IMR-90 (cell line): ENCODE data around the gene PCDHGB3. TPM values are rescaled to one million over a fixed set of nuclear protein-coding genes. Genes with fewer than 3 reads are reported as not detected.

Experiments used
- ATAC-seq: fragments of 200-7000 bp; cut with Tn5 transposase; 2 replicates; pipeline ENCODE4 v1.9.1; 2020; ENCODE audit warnings: low read depth, mild to moderate bottlenecking, moderate library complexity
- BruUV-seq: library from RNA; stranded (reverse); fragments of 400-500 nt; replicated peaks from 2 replicates; lab custom pipeline; 2021; lab: Mats Ljungman, UMichigan
- CTCF ChIA-PET: fragments of 300-600 bp; formaldehyde crosslinking; extraction: SDS; loops from one replicate; lab custom pipeline; 2021; ENCODE audit warnings: antibody characterized with exemption; lab: Yijun Ruan, JAX
- POLR2A ChIA-PET: fragments of 300-600 bp; sonication (Branson Sonifier 250); formaldehyde crosslinking; loops from one replicate; lab custom pipeline; 2022; ENCODE audit warnings: antibody characterized with exemption; ENCODE audit not compliant: unreplicated experiment; lab: Charles Lee
- DNase-seq: peaks from one replicate; pipeline ENCODE4 v3.0.0; 2013
- H2AFZ ChIP-seq: replicated peaks from 2 replicates; pipeline ENCODE3; 2013; ENCODE audit warnings: low read length, mild to moderate bottlenecking; ENCODE audit not compliant: poor library complexity
- H2AK5ac ChIP-seq: 2 replicates; pipeline ENCODE4 v1.6.1; 2013; ENCODE audit warnings: low read depth, low read length, inconsistent platforms
- H2AK9ac ChIP-seq: replicated peaks from 2 replicates; pipeline ENCODE3; 2013; ENCODE audit warnings: mild to moderate bottlenecking, low read depth, low read length, moderate library complexity; ENCODE audit not compliant: poor library complexity
- H2BK120ac ChIP-seq: 2 replicates; pipeline ENCODE4 v1.6.1; 2013; ENCODE audit warnings: low read depth, low read length, inconsistent platforms
- H2BK15ac ChIP-seq: 3 replicates; pipeline ENCODE4 v1.6.1; 2013; ENCODE audit warnings: low read depth, low read length, inconsistent platforms
- H2BK20ac ChIP-seq: 2 replicates; pipeline ENCODE4 v1.6.1; 2013; ENCODE audit warnings: low read depth, mild to moderate bottlenecking, inconsistent platforms, low read length, moderate library complexity
- H2BK5ac ChIP-seq: 2 replicates; pipeline ENCODE4 v1.6.1; 2013; ENCODE audit warnings: mild to moderate bottlenecking, low read depth, low read length, inconsistent platforms; ENCODE audit not compliant: poor library complexity, severe bottlenecking
- H3K14ac ChIP-seq: replicated peaks from 2 replicates; pipeline ENCODE4 v1.6.1; 2013; ENCODE audit warnings: low read depth, low read length, inconsistent platforms
- H3K18ac ChIP-seq: 2 replicates; pipeline ENCODE4 v1.6.1; 2013; ENCODE audit warnings: low read depth, low read length, control low read depth
- H3K23ac ChIP-seq: 2 replicates; pipeline ENCODE4 v1.6.1; 2013; ENCODE audit warnings: low read depth, low read length, inconsistent platforms
- H3K27ac ChIP-seq: 2 replicates; pipeline ENCODE4 v1.5.1; 2013; ENCODE audit warnings: mild to moderate bottlenecking, control low read depth, low read length; ENCODE audit not compliant: insufficient read depth
- H3K27me3 ChIP-seq: 2 replicates; pipeline ENCODE4 v1.6.1; 2013; ENCODE audit warnings: low read length; ENCODE audit not compliant: control insufficient read depth, insufficient read depth
- H3K36me3 ChIP-seq: 2 replicates; pipeline ENCODE4 v1.6.1; 2013; ENCODE audit warnings: low read length, mixed read lengths; ENCODE audit not compliant: control insufficient read depth, insufficient read depth
- H3K4ac ChIP-seq: 2 replicates; pipeline ENCODE4 v1.6.1; 2013; ENCODE audit warnings: low read depth, low read length, inconsistent platforms
- H3K4me1 ChIP-seq: 2 replicates; pipeline ENCODE4 v1.6.1; 2013; ENCODE audit warnings: low read length, mixed read lengths; ENCODE audit not compliant: control insufficient read depth, insufficient read depth
- H3K4me2 ChIP-seq: 2 replicates; pipeline ENCODE4 v1.6.1; 2013; ENCODE audit warnings: low read depth, mild to moderate bottlenecking, control low read depth, low read length, moderate library complexity
- H3K4me3 ChIP-seq: 2 replicates; pipeline ENCODE4 v1.5.1; 2013; ENCODE audit warnings: low read depth, mild to moderate bottlenecking, control low read depth, low read length, moderate library complexity; ENCODE audit not compliant: insufficient read depth
- H3K56ac ChIP-seq: 2 replicates; pipeline ENCODE4 v1.6.1; 2013; ENCODE audit warnings: low read length, inconsistent platforms; ENCODE audit not compliant: insufficient read depth; ENCODE audit errors: extremely low read depth
- H3K79me1 ChIP-seq, 2 experiments: 2 replicates each; pipeline ENCODE4 v1.6.1; 2013; ENCODE audit warnings: low read length in 2 of 2, inconsistent platforms in 1 of 2, low read depth in 1 of 2
- H3K9ac ChIP-seq: 2 replicates; pipeline ENCODE4 v1.6.1; 2013; ENCODE audit warnings: low read depth, low read length, control low read depth
- H3K9me1 ChIP-seq: 2 replicates; pipeline ENCODE4 v1.6.1; 2013; ENCODE audit warnings: low read length, inconsistent platforms; ENCODE audit not compliant: insufficient read depth
- H3K9me3 ChIP-seq: 2 replicates; pipeline ENCODE4 v1.6.1; 2013; ENCODE audit warnings: low read length; ENCODE audit not compliant: control insufficient read depth, insufficient read depth
- H4K20me1 ChIP-seq: 2 replicates; pipeline ENCODE4 v1.6.1; 2013; ENCODE audit warnings: low read length, inconsistent platforms; ENCODE audit not compliant: insufficient read depth
- H4K5ac ChIP-seq: 2 replicates; pipeline ENCODE4 v1.6.1; 2013; ENCODE audit warnings: mild to moderate bottlenecking, low read depth, low read length, control low read depth
- H4K8ac ChIP-seq, 2 experiments: 2 replicates each; pipeline ENCODE4 v1.6.1; 2013; ENCODE audit warnings: low read depth in 2 of 2, low read length in 2 of 2, control low read depth in 1 of 2, inconsistent platforms in 1 of 2
- H4K91ac ChIP-seq: 2 replicates; pipeline ENCODE4 v1.6.1; 2013; ENCODE audit warnings: low read depth, low read length, inconsistent platforms; ENCODE audit not compliant: insufficient read depth
- CEBPB ChIP-seq: IDR thresholded peaks from 2 replicates; pipeline ENCODE4 v1.6.1; 2012; ENCODE audit warnings: low read depth, low read length, improper control_type of control experiment
- NFE2L2 ChIP-seq: fragments of 150-350 bp; IDR thresholded peaks from 2 replicates; pipeline ENCODE4 v1.6.1; 2016; ENCODE audit warnings: low read depth, mild to moderate bottlenecking, low read length
- WGBS, 2 experiments: methylation state at CpG; one replicate each; pipeline versions ENCODE4 v1.1.5 to v1.1.7; 2013; ENCODE audit warnings: missing lambda C conversion rate in 2 of 2; ENCODE audit not compliant: insufficient read length in 1 of 2; ENCODE audit errors: extremely low coverage in 2 of 2; 5-methylcytosine and 5-hydroxymethylcytosine counted together
- dilution Hi-C: fragments of 300-500 bp; cut with HindIII; formaldehyde crosslinking; loops from one replicate; pipeline ENCODE4 v1.14.3; 2018; ENCODE audit warnings: low sequenced_read_pairs; ENCODE audit not compliant: unreplicated experiment
- in situ Hi-C: fragments of 300-500 bp; cut with MboI; formaldehyde crosslinking; loops from 3 replicates; pipeline ENCODE4 v1.14.3; 2019; ENCODE audit warnings: low sequenced_read_pairs, inconsistent platforms, mixed read lengths
- intact Hi-C: fragments of 100-400 bp; cut with micrococcal nuclease; formaldehyde crosslinking; loops from 2 replicates; pipeline ENCODE4 v1.10.0; 2022
- polyA plus RNA-seq, 3 experiments: library from polyadenylated mRNA; depleted of rRNA; stranded (reverse); fragments of >200 nt; gene quantifications; 2 replicates each; pipeline ENCODE4 v1.2.3, GENCODE V29; 2012; ENCODE audit warnings: low replicate concordance in 1 of 3
- total RNA-seq: library from RNA; depleted of rRNA; stranded (reverse); fragments of >200 nt; gene quantifications from 2 replicates; pipeline ENCODE4 v1.2.3, GENCODE V29; 2012

The PCDHGB3 gene
- total and polyA plus RNA-seq, 2 of the 4 experiments (the other 2 are of a cell fraction) = 3.4 to 5.9 TPM

- peaks cover 1% of the 10 kb centered on the region; the same call in 1 of the 2 replicates for H3K4me1 ChIP-seq
- H2BK15ac ChIP-seq = no peak overlapping the region
- ATAC-seq (no peak), DNase-seq (no peak)
- no peak overlapping the region for H2BK120ac ChIP-seq
- no peak overlapping the region for H2BK5ac ChIP-seq
- TF ChIP-seq NFE2L2 (no peak), CEBPB (peak; percentile 95)
- H3K23ac ChIP-seq = no peak overlapping the region
- H4K8ac ChIP-seq = no peak overlapping the region
- no peak overlapping the region for H2AK9ac ChIP-seq
- no TSS peak for BruUV-seq
- H3K9me1 ChIP-seq = no peaks in the 10 kb centered on the region
- peak overlapping the region; percentile 9; the same call in 1 of the 2 replicates for H3K4me2 ChIP-seq
- H2BK20ac ChIP-seq = no peak overlapping the region
- no peak overlapping the region for H3K18ac ChIP-seq
- H3K9ac ChIP-seq = no peak overlapping the region
- no peak overlapping the region for H3K27ac ChIP-seq
- no peak overlapping the region for H3K14ac ChIP-seq
- no peak overlapping the region for H4K5ac ChIP-seq
- H3K36me3 ChIP-seq = peaks cover 19% of the 10 kb centered on the region
- no peak overlapping the region for H3K56ac ChIP-seq
- H3K4me3 ChIP-seq = no peak overlapping the region
- peaks cover 50% of the 10 kb centered on the region for H3K9me3 ChIP-seq
- WGBS, 2 experiments = no CpG with 5 or more reads among the region's 10 CpGs
- no peaks in the 10 kb centered on the region for H4K20me1 ChIP-seq
- H2AK5ac ChIP-seq = no peak overlapping the region
- no peak overlapping the region for H4K91ac ChIP-seq
- H3K4ac ChIP-seq = no peak overlapping the region
- in situ Hi-C loops (no loop called here), dilution Hi-C loops (no loop called here), intact Hi-C loops (no loop called here)
- H3K27me3 ChIP-seq = no peaks in the 10 kb centered on the region
- ChIA-PET POLR2A (no interaction called here), CTCF (no interaction called here)
- H2AFZ ChIP-seq = no peak overlapping the region
- peaks cover 7% of the 10 kb centered on the region in 2 experiments; a peak in 3 of 4 replicates for H3K79me1 ChIP-seq
Measured at GRCh38 chr5:141388661-141389060, 18.6 kb downstream of the PCDHGB3 start.
